OCI-LY3 (cell line): Measurements from ENCODE around the gene TMEM185A.
"Not testable (repeated sequence)": the region's sequence is repeated elsewhere in the genome, so short reads cannot be mapped to it uniquely, and the experiment has no call there.

Experiments used
- CTCF ChIP-seq: fragments of 200-600, 300-600 bp; sonication (generic); IDR thresholded peaks from 2 replicates; pipeline ENCODE4 v1.5.1; 2014; ENCODE audit warnings: antibody characterized with exemption, low read length, low read depth
- EZH2phosphoT487 ChIP-seq: fragments of 200-600 bp; shearing (Covaris generic); IDR thresholded peaks from 2 replicates; pipeline ENCODE4 v1.6.1; 2018; ENCODE audit warnings: antibody characterized with exemption, mixed run types, low read depth

- TF ChIP-seq CTCF, EZH2phosphoT487: not testable (repeated sequence)
Measured at GRCh38 chrX:149675088-149675487, 43.5 kb upstream of the TMEM185A start.
